Dermis microvascular lymphatic vessel endothelial cell (primary cell): Measurements from ENCODE around the gene PTGDS. TPM values are rescaled to one million over a fixed set of nuclear protein-coding genes. Genes with fewer than 3 reads are reported as not detected.
"Not testable (repeated sequence)": the region's sequence is repeated elsewhere in the genome, so short reads cannot be mapped to it uniquely, and the experiment has no call there.

Source experiments
- DNase-seq, 2 donors: peaks; one replicate each; pipeline versions ENCODE4 v3.0.0 to v3.0.0-alpha.2; 2010; ENCODE audit warnings: low read depth in 2 of 2
- total RNA-seq: library from RNA; depleted of rRNA; stranded (reverse); fragments of >200 nt; gene quantifications from 2 replicates; pipeline ENCODE4 v1.2.1, GENCODE V29; 2014

PTGDS gene
- total RNA-seq, 1 donor from 2014 or later = 0.13 TPM

GRCh38 chr9:136990242-136990911 is 13.1 kb downstream of the PTGDS start:
- peak in 1 of 2 donors; percentile 21 for DNase-seq

- peak; percentile 66 to 89 for DNase-seq
Measured at GRCh38 chr9:136991993-136992818, 14.9 kb downstream of the PTGDS start, which contains the start of gene PAXX. TSS of gene PAXX (plus strand) at chr9:136992422. CDS start at chr9:136992444, 22 bp downstream.

GRCh38 chr9:136992819-136993369 is 15.6 kb downstream of the PTGDS start:
- DNase-seq = no peak

- DNase-seq = no peak
Measured at GRCh38 chr9:136994180-136994887, 17.0 kb downstream of the PTGDS start.

GRCh38 chr9:136994888-136995230 is 17.6 kb downstream of the PTGDS start:
- DNase-seq = peak in 1 of 2 donors; percentile 40

GRCh38 chr9:136995362-136995761 is 18.1 kb downstream of the PTGDS start:
- DNase-seq = no peak

GRCh38 chr9:136995772-136996311 is 18.5 kb downstream of the PTGDS start:
- DNase-seq = no peak

- no peak for DNase-seq
Measured at GRCh38 chr9:136996361-136997292, 19.3 kb downstream of the PTGDS start, which contains the start of gene CLIC3. TSS of gene CLIC3 (minus strand) at chr9:136996568. CDS start at chr9:136996543, 25 bp downstream.

- no peak for DNase-seq
Measured at GRCh38 chr9:136997371-136997770, 20.1 kb downstream of the PTGDS start.

GRCh38 chr9:136997830-136998234 is 20.5 kb downstream of the PTGDS start:
- DNase-seq = peak in 1 of 2 donors; percentile 67

GRCh38 chr9:137000177-137000930 is 23.1 kb downstream of the PTGDS start:
- DNase-seq = no peak

- DNase-seq = no peak
Measured at GRCh38 chr9:137001857-137002645, 24.7 kb downstream of the PTGDS start.

- DNase-seq = no peak
Measured at GRCh38 chr9:137002646-137003041, 25.3 kb downstream of the PTGDS start.

GRCh38 chr9:137004285-137004684 is 27.0 kb downstream of the PTGDS start:
- DNase-seq = not testable (repeated sequence)

GRCh38 chr9:137006116-137007003 is 29.1 kb downstream of the PTGDS start:
- no peak for DNase-seq

- DNase-seq = no peak
Measured at GRCh38 chr9:137007108-137007815, 30.0 kb downstream of the PTGDS start.

GRCh38 chr9:137007816-137008270 is 30.5 kb downstream of the PTGDS start:
- DNase-seq = no peak
